ENCODE measurements around the gene METTL1. TPM values are rescaled to one million over a fixed set of nuclear protein-coding genes. Genes with fewer than 3 reads are reported as not detected.

METTL1 gene
- polyA plus RNA-seq, 1 experiment: 20.1 TPM

GRCh38 chr12:57782608-57783465, 10.9 kb upstream of the METTL1 start, which contains the start of gene TSFM:
Gene TSFM (plus strand): TSS chr12:57782787. CDS start chr12:57782802, 15 bp downstream.
- H3K27me3 ChIP-seq (ENCODE audit: control insufficient read depth, insufficient read depth, low read length): no peaks in the 10 kb centered on the region
- peak; percentile 92 for TF ChIP-seq CTCF (IDR thresholded peaks at IDR 0.05; ENCODE audit: low read depth, low read length)
- DNase-seq (ENCODE audit: low read depth, low spot score): peak; percentile 81
- H3K4me3 ChIP-seq (ENCODE audit: low read depth, low read length): peak within 1 kb of the TSS; percentile 100
- CTCF ChIA-PET: interaction anchor here (0.6 to 2.4 kb wide), 25 partner anchors 9 to 1617 kb away, joined by 3 to 20 read pairs (median 4); partner anchors contain the start of genes CYP27B1, EEF1AKMT3 and METTL1
- POLR2A ChIA-PET: interaction anchor here (0.6 kb wide), 2 partner anchors 89 to 96 kb away, joined by 3 to 11 read pairs; no protein-coding TSS in a partner anchor
- no peak within 1 kb of the TSS for H3K27ac ChIP-seq (ENCODE audit: low read depth, low read length)
- H3K9me3 ChIP-seq (ENCODE audit: control insufficient read depth, insufficient read depth, low read length): no peaks in the 10 kb centered on the region; the same call in 1 of the 2 replicates

DNA sequence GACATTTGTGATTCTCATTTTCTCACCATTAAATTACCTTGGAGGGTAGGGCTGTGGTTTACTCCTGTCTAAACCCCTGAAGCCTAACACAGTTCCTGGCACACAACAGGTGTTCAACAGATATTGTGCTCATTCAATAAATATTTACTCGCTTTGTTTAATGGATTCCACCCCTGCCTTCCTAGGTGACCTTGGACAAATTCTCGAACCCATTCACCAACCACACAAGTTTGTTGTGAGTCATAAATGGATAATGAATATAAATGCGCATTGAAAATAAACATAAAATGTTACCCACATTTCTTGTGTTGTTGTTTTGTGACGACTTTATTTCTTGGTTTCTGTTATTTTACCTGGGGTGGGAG, 10.3 kb upstream of the METTL1 start:
- no peak for TF ChIP-seq CTCF (IDR thresholded peaks at IDR 0.05; ENCODE audit: low read depth, low read length)
- POLR2A ChIA-PET: no interaction called here
- Histone ChIP-seq H3K4me3 (ENCODE audit: low read depth, low read length) (no peak overlapping the region), H3K27ac (ENCODE audit: low read depth, low read length) (no peak overlapping the region), H3K27me3 (ENCODE audit: control insufficient read depth, insufficient read depth, low read length) (no peaks in the 10 kb centered on the region), H3K9me3 (ENCODE audit: control insufficient read depth, insufficient read depth, low read length) (no peaks in the 10 kb centered on the region; the same call in 1 of the 2 replicates)
- CTCF ChIA-PET: interaction anchor here (1.0 to 2.4 kb wide), 9 partner anchors 8 to 143 kb away, joined by 3 to 20 read pairs (median 5); partner anchors contain the start of gene CYP27B1
- no peak for DNase-seq (ENCODE audit: low read depth, low spot score)

- no peak overlapping the region for H3K4me3 ChIP-seq (ENCODE audit: low read depth, low read length)
- no peak for TF ChIP-seq CTCF (IDR thresholded peaks at IDR 0.05; ENCODE audit: low read depth, low read length)
- no peak for DNase-seq (ENCODE audit: low read depth, low spot score)
- CTCF ChIA-PET: interaction anchor here (0.9 to 1.0 kb wide), 4 partner anchors 22 to 129 kb away, joined by 3 to 4 read pairs (median 3); no protein-coding TSS in a partner anchor
- H3K27me3 ChIP-seq (ENCODE audit: control insufficient read depth, insufficient read depth, low read length): no peaks in the 10 kb centered on the region
- H3K9me3 ChIP-seq (ENCODE audit: control insufficient read depth, insufficient read depth, low read length): no peaks in the 10 kb centered on the region; the same call in 1 of the 2 replicates
- POLR2A ChIA-PET: interaction anchor here (0.5 kb wide), 1 partner anchor 37 kb away, joined by 3 read pairs; the partner anchor contains the start of gene TSPAN31
- no peak overlapping the region for H3K27ac ChIP-seq (ENCODE audit: low read depth, low read length)
Observed at GRCh38 chr12:57781801-57782200, 9.9 kb upstream of the METTL1 start.

GRCh38 chr12:57781244-57781643, 9.3 kb upstream of the METTL1 start:
- no peak overlapping the region for H3K4me3 ChIP-seq (ENCODE audit: low read depth, low read length)
- no peaks in the 10 kb centered on the region; the same call in 1 of the 2 replicates for H3K9me3 ChIP-seq (ENCODE audit: control insufficient read depth, insufficient read depth, low read length)
- no peaks in the 10 kb centered on the region for H3K27me3 ChIP-seq (ENCODE audit: control insufficient read depth, insufficient read depth, low read length)
- ChIA-PET CTCF (interaction anchor here (0.5 to 1.0 kb wide), 6 partner anchors 22 to 1077 kb away, joined by 3 to 5 read pairs (median 3); no protein-coding TSS in a partner anchor), POLR2A (interaction anchor here (0.5 kb wide), 1 partner anchor 36 kb away, joined by 3 read pairs; the partner anchor contains the start of gene TSPAN31)
- H3K27ac ChIP-seq (ENCODE audit: low read depth, low read length): no peak overlapping the region
- DNase-seq (ENCODE audit: low read depth, low spot score): no peak
- TF ChIP-seq CTCF (IDR thresholded peaks at IDR 0.05; ENCODE audit: low read depth, low read length): no peak

All from AG04450 (cell line).